Measurements from ENCODE around the gene WDR93. TPM values are rescaled to one million over a fixed set of nuclear protein-coding genes. Genes with fewer than 3 reads are reported as not detected.

WDR93 gene
- total and polyA plus RNA-seq, 2 experiments from 2014 or later: 0.13 TPM; not detected in 1

DNA sequence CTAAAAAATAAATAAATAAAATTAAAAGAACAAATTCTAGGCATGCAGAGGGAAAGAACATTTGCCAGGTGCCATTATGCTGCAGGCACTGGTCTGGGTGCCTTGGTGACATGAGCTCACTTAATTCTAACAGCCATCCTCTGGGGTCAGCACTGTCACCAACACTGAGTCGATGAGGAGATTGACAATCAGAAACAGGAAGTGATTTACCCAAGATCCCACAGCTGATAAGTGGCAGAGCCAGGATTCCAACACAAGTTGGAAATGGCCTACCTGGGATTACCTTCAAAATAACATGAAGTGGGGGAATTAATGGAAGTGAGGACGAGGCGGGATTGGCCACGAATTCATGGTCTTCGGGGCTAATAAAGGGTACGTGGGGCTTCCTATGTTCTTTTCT lies 15.0 kb upstream of the WDR93 start:
- WGBS (ENCODE audit: low lambda C conversion rate, missing lambda C conversion rate): 81% methylated on average over 6 of the region's 6 CpGs

GRCh38 chr15:89677381-89677780 lies 13.2 kb upstream of the WDR93 start:
- no peak for DNase-seq (ENCODE audit: low spot score)
- Histone ChIP-seq H4K20me1 (ENCODE audit: insufficient read depth, poor library complexity, severe bottlenecking) (no peaks in the 10 kb centered on the region), H3K4me3 (no peak overlapping the region), H3K9me2 (replicated peaks; ENCODE audit: insufficient read depth) (no peaks in the 10 kb centered on the region), H3K79me2 (no peaks in the 10 kb centered on the region), H3K4me1 (ENCODE audit: insufficient read depth) (no peaks in the 10 kb centered on the region), H3K4me2 (no peak overlapping the region), H2AFZ (no peak overlapping the region), H3K27me3 (no peaks in the 10 kb centered on the region), H3K27ac (no peak overlapping the region), H3K36me3 (replicated peaks; ENCODE audit: insufficient read depth, low read depth) (no peaks in the 10 kb centered on the region), H3K9me3 (ENCODE audit: low read depth) (no peaks in the 10 kb centered on the region)
- 92% methylated on average over 1 of the region's 1 CpG for WGBS (ENCODE audit: low lambda C conversion rate, missing lambda C conversion rate)
- TF ChIP-seq EZH2 (IDR thresholded peaks at IDR 0.05; ENCODE audit: borderline replicate concordance): no peak
- TF ChIP-seq EZH2phosphoT487 (IDR thresholded peaks at IDR 0.05; ENCODE audit: low read depth, severe bottlenecking, unreplicated experiment): no peak

More for the DNA sequence above, 15.0 kb upstream of the WDR93 start:
- TF ChIP-seq EZH2phosphoT487 (IDR thresholded peaks at IDR 0.05; ENCODE audit: low read depth, severe bottlenecking, unreplicated experiment): no peak
- no peak for TF ChIP-seq CTCF (IDR thresholded peaks at IDR 0.05; ENCODE audit: poor library complexity)
- TF ChIP-seq EZH2 (IDR thresholded peaks at IDR 0.05; ENCODE audit: borderline replicate concordance): no peak
- no peaks in the 10 kb centered on the region for H4K20me1 ChIP-seq (ENCODE audit: insufficient read depth, poor library complexity, severe bottlenecking)
- DNase-seq (ENCODE audit: low spot score): no peak
- no peaks in the 10 kb centered on the region for H3K9me2 ChIP-seq (replicated peaks; ENCODE audit: insufficient read depth)
- H3K27me3 ChIP-seq: no peaks in the 10 kb centered on the region
- no peaks in the 10 kb centered on the region for H3K79me2 ChIP-seq
- H3K9me3 ChIP-seq (ENCODE audit: low read depth): no peaks in the 10 kb centered on the region
- no peak overlapping the region for H3K4me3 ChIP-seq
- no peaks in the 10 kb centered on the region for H3K4me1 ChIP-seq (ENCODE audit: insufficient read depth)
- no peak overlapping the region for H2AFZ ChIP-seq
- no peaks in the 10 kb centered on the region for H3K36me3 ChIP-seq (replicated peaks; ENCODE audit: insufficient read depth, low read depth)
- no peak overlapping the region for H3K27ac ChIP-seq
- H3K4me2 ChIP-seq: no peak overlapping the region

- DNase-seq (ENCODE audit: low spot score): no peak
- 90% methylated on average over 2 of the region's 2 CpGs for WGBS (ENCODE audit: low lambda C conversion rate, missing lambda C conversion rate)
- no peaks in the 10 kb centered on the region for H3K9me2 ChIP-seq (replicated peaks; ENCODE audit: insufficient read depth)
- no peaks in the 10 kb centered on the region for H3K27me3 ChIP-seq
- H3K36me3 ChIP-seq (replicated peaks; ENCODE audit: insufficient read depth, low read depth): no peaks in the 10 kb centered on the region
- no peaks in the 10 kb centered on the region for H3K4me1 ChIP-seq (ENCODE audit: insufficient read depth)
- no peaks in the 10 kb centered on the region for H3K79me2 ChIP-seq
- no peaks in the 10 kb centered on the region for H4K20me1 ChIP-seq (ENCODE audit: insufficient read depth, poor library complexity, severe bottlenecking)
- H3K4me2 ChIP-seq: no peak within 1 kb of the TSS
- H3K9me3 ChIP-seq (ENCODE audit: low read depth): no peaks in the 10 kb centered on the region
- no peak within 1 kb of the TSS for H2AFZ ChIP-seq
- TF ChIP-seq CTCF (IDR thresholded peaks at IDR 0.05; ENCODE audit: poor library complexity) (no peak), EZH2phosphoT487 (IDR thresholded peaks at IDR 0.05; ENCODE audit: low read depth, severe bottlenecking, unreplicated experiment) (no peak), EZH2 (IDR thresholded peaks at IDR 0.05; ENCODE audit: borderline replicate concordance) (no peak)
- H3K27ac ChIP-seq: peak within 1 kb of the TSS; percentile 51
- no peak within 1 kb of the TSS for H3K4me3 ChIP-seq
Observed at GRCh38 chr15:89679212-89679611, 11.4 kb upstream of the WDR93 start, which contains the start of gene PLIN1. Gene PLIN1 (minus strand): TSS chr15:89679367. CDS start chr15:89677489, 1,878 bp downstream.

- Histone ChIP-seq H3K36me3 (replicated peaks; ENCODE audit: insufficient read depth, low read depth) (no peaks in the 10 kb centered on the region), H3K9me2 (replicated peaks; ENCODE audit: insufficient read depth) (no peaks in the 10 kb centered on the region), H3K4me3 (no peak overlapping the region), H3K4me2 (no peak overlapping the region), H3K27ac (peak overlapping the region; percentile 51), H3K9me3 (ENCODE audit: low read depth) (no peaks in the 10 kb centered on the region), H3K27me3 (no peaks in the 10 kb centered on the region), H2AFZ (no peak overlapping the region), H4K20me1 (ENCODE audit: insufficient read depth, poor library complexity, severe bottlenecking) (no peaks in the 10 kb centered on the region), H3K79me2 (no peaks in the 10 kb centered on the region), H3K4me1 (ENCODE audit: insufficient read depth) (no peaks in the 10 kb centered on the region)
- no peak for TF ChIP-seq EZH2 (IDR thresholded peaks at IDR 0.05; ENCODE audit: borderline replicate concordance)
- TF ChIP-seq EZH2phosphoT487 (IDR thresholded peaks at IDR 0.05; ENCODE audit: low read depth, severe bottlenecking, unreplicated experiment): no peak
- no peak for TF ChIP-seq CTCF (IDR thresholded peaks at IDR 0.05; ENCODE audit: poor library complexity)
- WGBS (ENCODE audit: low lambda C conversion rate, missing lambda C conversion rate): 70% methylated on average over 5 of the region's 5 CpGs
- peak; percentile 52 for DNase-seq (ENCODE audit: low spot score)
Observed at GRCh38 chr15:89680282-89680873, 10.2 kb upstream of the WDR93 start.
